ENCODE data around the gene KSR2.

- TF ChIP-seq CTCF (conservative IDR thresholded peaks at IDR 0.05): no peak
- TF ChIP-seq EZH2 (IDR thresholded peaks at IDR 0.05; ENCODE audit: low read depth): no peak
Measured at GRCh38 chr12:117855165-117855564, 113.6 kb downstream of the KSR2 start.
